Transverse colon (tissue), 4 donors: Measurements from ENCODE around the gene SMIM12. TPM values are rescaled to one million over a fixed set of nuclear protein-coding genes. Genes with fewer than 3 reads are reported as not detected.

Experiments used
- DNase-seq: peaks from one replicate; pipeline ENCODE4 v3.0.0-alpha.2; 2019
- H3K27ac ChIP-seq, 4 donors: fragments of 200-600 bp; sonication (generic); 2 replicates each; pipeline ENCODE4 v1.5.1; 2016 to 2018; ENCODE audit warnings: inconsistent platforms in 4 of 4
- H3K27me3 ChIP-seq: fragments of 200-600 bp; sonication (generic); 2 replicates; pipeline ENCODE4 v1.5.1; 2017; ENCODE audit warnings: inconsistent platforms
- H3K36me3 ChIP-seq, 4 donors: fragments of 200-600 bp; sonication (generic); 2 replicates each; pipeline ENCODE4 v1.5.1; 2017 to 2019; ENCODE audit warnings: inconsistent platforms in 4 of 4
- H3K4me1 ChIP-seq, 4 donors: fragments of 200-600 bp; sonication (generic); 2 replicates each; pipeline ENCODE4 v1.5.1; 2017 to 2020; ENCODE audit warnings: inconsistent platforms in 4 of 4
- H3K4me3 ChIP-seq, 4 donors: fragments of 200-600 bp; sonication (generic); 1 replicate in 1 of 4; 2 replicates in 3 of 4; pipeline versions ENCODE4 v1.5.1 to v1.6.1; 2017 to 2019; ENCODE audit warnings: inconsistent platforms in 4 of 4
- H3K9me3 ChIP-seq, 2 donors: fragments of 200-600 bp; sonication (generic); 2 replicates each; pipeline ENCODE4 v1.5.1; 2017 to 2019; ENCODE audit warnings: inconsistent platforms in 2 of 2
- EP300 ChIP-seq: sonication (generic); formaldehyde crosslinking; IDR thresholded peaks from one replicate; pipeline ENCODE4 v1.6.1; 2017; ENCODE audit warnings: antibody characterized with exemption, low read depth
- POLR2A ChIP-seq: fragments of 450-650 bp; IDR thresholded peaks from one replicate; pipeline ENCODE4 v1.6.1; 2016; ENCODE audit warnings: antibody characterized with exemption, mild to moderate bottlenecking, moderate library complexity
- POLR2AphosphoS5 ChIP-seq, 3 donors: sonication (generic); formaldehyde crosslinking; IDR thresholded peaks; one replicate each; pipeline ENCODE4 v1.6.1; 2016; ENCODE audit warnings: antibody characterized with exemption in 3 of 3
- WGBS, 2 donors: methylation state at CpG; one replicate each; pipeline ENCODE4 v1.1.5; 2018; ENCODE audit warnings: low coverage in 1 of 2; 5-methylcytosine and 5-hydroxymethylcytosine counted together
- in situ Hi-C, 4 donors: fragments of 200-750 bp; cut with MboI; loops; one replicate each; pipeline versions ENCODE4 v1.15.0 to v1.15.1; 2017; ENCODE audit warnings: low sequenced_read_pairs in 3 of 4, low pct_ligation_motif_present in 1 of 4, low pct_unique_long_range_greater_than_20kb in 1 of 4
- intact Hi-C: fragments of 100-400 bp; cut with DNase I; formaldehyde crosslinking; loops from one replicate; pipeline ENCODE4 v1.15.1; 2023; ENCODE audit warnings: low total_unique reads
- total RNA-seq, 4 donors: library from RNA; depleted of rRNA; stranded (reverse); fragments of >200 nt; gene quantifications; one replicate each; pipeline ENCODE4 v1.1.0, GENCODE V29; 2016
- TF ChIP-seq, protein P1 (sequence below), 5 experiments: fragments of 200-600 bp in 3 of 5; fragments of 450-650 bp in 2 of 5; sonication (generic) in 3 of 5; IDR thresholded peaks; 1 replicate in 2 of 5; 2 replicates in 3 of 5; pipeline ENCODE4 v1.5.1; 2016 to 2017; ENCODE audit warnings: antibody characterized with exemption in 5 of 5, inconsistent platforms in 3 of 5, mild to moderate bottlenecking in 2 of 5, moderate library complexity in 1 of 5

Gene SMIM12
- total RNA-seq, 4 donors from 2014 or later: 14.2 to 42.2 (median 31.5) TPM

DNA sequence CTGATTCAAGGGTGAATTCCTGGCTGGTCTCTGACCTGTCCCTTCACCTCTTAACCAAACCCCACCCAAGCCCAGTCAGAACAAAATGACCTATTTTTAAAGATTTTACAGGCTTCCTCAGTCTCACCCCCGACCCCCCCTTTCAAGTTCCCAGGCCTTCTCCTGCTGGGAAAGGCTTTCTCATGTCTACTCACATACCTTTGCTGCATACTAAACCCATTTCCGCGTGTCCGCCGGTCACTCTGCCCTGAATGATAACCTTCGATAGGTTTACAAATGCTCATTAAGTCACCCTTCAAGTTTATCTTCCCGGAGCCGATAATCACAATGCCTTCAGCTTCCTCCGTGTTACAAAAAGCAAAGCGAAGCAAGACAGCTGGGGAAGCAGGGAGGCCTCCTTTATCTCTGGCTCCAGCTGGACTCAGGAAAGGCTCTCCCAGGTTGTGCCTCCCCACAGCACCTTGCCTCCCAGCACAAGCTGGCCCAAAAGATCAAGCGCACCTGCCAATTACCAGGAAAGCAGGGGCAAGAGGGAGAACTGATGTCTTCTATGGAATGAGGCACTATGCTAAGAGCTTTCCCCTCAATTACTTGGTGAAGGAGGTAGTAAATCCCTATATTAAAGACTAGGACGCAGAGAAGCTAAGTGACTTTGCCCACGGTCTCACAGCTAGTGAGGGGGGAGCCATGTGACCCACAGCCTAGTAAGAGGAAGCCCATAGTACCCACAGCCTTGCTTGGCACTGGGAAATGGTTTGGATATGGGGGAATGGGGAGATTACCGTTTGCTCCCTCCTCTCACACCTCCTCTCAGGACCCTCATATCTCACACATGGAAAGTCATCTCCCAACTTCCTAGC lies 15.9 kb downstream of the SMIM12 start:
- in situ Hi-C loops: no loop called here
- intact Hi-C loops: no loop called here
- 76 to 86% methylated on average over 11 to 14 of the region's 14 CpGs for WGBS, 2 donors
- no peak for DNase-seq
- H3K9me3 ChIP-seq: no peaks in the 10 kb centered on the region
- TF ChIP-seq EP300 (no peak), POLR2AphosphoS5 (IDR thresholded peaks at IDR 0.05) (no peak), POLR2A (no peak)
- TF ChIP-seq, protein P1, sequence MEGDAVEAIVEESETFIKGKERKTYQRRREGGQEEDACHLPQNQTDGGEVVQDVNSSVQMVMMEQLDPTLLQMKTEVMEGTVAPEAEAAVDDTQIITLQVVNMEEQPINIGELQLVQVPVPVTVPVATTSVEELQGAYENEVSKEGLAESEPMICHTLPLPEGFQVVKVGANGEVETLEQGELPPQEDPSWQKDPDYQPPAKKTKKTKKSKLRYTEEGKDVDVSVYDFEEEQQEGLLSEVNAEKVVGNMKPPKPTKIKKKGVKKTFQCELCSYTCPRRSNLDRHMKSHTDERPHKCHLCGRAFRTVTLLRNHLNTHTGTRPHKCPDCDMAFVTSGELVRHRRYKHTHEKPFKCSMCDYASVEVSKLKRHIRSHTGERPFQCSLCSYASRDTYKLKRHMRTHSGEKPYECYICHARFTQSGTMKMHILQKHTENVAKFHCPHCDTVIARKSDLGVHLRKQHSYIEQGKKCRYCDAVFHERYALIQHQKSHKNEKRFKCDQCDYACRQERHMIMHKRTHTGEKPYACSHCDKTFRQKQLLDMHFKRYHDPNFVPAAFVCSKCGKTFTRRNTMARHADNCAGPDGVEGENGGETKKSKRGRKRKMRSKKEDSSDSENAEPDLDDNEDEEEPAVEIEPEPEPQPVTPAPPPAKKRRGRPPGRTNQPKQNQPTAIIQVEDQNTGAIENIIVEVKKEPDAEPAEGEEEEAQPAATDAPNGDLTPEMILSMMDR (IDR thresholded peaks at IDR 0.05): no peak
- no peak overlapping the region for H3K4me3 ChIP-seq
- no peaks in the 10 kb centered on the region for H3K27me3 ChIP-seq
- H3K4me1 ChIP-seq: no peaks in the 10 kb centered on the region
- no peaks in the 10 kb centered on the region for H3K36me3 ChIP-seq
- H3K27ac ChIP-seq: peak overlapping the region in 1 of 4 donors; percentile 11

DNA sequence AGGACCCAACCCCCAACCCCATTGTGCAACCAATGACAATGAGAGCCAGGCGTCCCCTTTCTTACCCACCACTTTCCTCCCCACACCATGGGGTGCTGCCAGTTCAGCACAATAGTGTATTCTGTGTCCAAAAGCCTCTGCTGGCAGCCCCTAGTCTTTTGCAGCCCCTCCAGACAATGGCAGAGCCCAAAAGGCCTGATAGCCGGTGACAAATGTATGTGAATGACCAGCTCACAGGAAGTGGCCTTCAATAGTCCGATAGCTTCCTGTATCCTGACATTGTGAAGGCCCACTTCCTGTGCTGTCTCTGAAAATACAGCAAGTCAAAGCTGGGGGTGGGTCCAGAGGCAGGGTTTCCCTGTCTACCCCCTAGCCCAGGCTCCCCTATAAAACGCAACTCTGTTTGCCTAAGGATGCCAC lies 16.6 kb downstream of the SMIM12 start:
- Histone ChIP-seq H3K27me3 (no peaks in the 10 kb centered on the region), H3K36me3 (no peaks in the 10 kb centered on the region), H3K4me3 (no peak overlapping the region), H3K4me1 (no peaks in the 10 kb centered on the region), H3K27ac (peak overlapping the region in 1 of 4 donors; percentile 11), H3K9me3 (no peaks in the 10 kb centered on the region)
- WGBS, 2 donors: 74% methylated on average over 4 of the region's 4 CpGs; no CpG with 5 or more reads in 1 of the 2 donors
- DNase-seq: no peak
- intact Hi-C loops: no loop called here
- TF ChIP-seq EP300 (no peak), POLR2A (no peak), POLR2AphosphoS5 (IDR thresholded peaks at IDR 0.05) (no peak)
- TF ChIP-seq, protein P1 (IDR thresholded peaks at IDR 0.05): no peak
- in situ Hi-C loops: no loop called here

DNA sequence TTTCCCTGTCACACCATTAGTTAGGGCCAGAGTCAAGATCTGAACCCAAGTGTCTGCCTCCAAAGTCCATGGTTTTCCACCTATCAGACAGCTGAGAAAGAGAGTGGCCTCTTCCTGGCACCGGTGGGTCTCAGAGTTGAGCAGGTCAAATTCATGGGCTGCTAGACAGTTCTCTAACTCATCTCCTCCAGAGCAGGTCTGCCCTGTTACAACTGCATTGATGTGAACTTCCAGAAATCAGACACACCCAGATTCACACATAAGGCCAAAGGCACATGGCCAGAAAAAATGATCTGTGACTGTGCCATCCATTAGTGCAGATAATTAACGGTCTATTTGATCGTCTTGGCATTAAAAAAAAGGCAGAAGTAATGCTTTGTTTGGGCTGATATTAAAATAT lies 17.5 kb downstream of the SMIM12 start:
- no peaks in the 10 kb centered on the region for H3K27me3 ChIP-seq
- H3K27ac ChIP-seq: no peak overlapping the region
- intact Hi-C loops (no loop called here), in situ Hi-C loops (no loop called here)
- no peaks in the 10 kb centered on the region for H3K4me1 ChIP-seq
- TF ChIP-seq POLR2AphosphoS5 (IDR thresholded peaks at IDR 0.05) (no peak), POLR2A (no peak), EP300 (no peak)
- TF ChIP-seq, protein P1 (IDR thresholded peaks at IDR 0.05): no peak
- DNase-seq: no peak
- no peak overlapping the region for H3K4me3 ChIP-seq
- H3K36me3 ChIP-seq: no peaks in the 10 kb centered on the region
- no peaks in the 10 kb centered on the region for H3K9me3 ChIP-seq
- WGBS, 2 donors: 80 to 89% methylated on average over 2 to 3 of the region's 3 CpGs

DNA sequence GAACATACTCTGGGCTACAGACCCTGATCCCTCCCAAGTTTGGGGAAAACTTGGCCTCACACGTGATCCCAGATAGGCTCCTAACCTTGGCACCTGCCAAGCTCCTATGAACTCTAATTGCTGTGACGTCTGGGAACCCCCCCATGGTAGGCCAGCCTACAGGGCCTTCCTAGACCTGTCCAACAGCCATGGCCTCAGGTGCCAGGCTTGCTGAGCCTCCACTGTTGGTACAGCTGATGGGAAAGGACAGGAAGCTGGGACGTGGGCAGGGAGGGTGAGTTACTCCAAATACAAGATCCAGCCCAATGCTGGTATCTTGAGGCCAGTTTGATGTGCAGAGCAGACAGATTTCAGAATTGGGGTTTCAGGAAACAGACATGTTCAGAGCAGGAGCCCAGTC lies 19.1 kb downstream of the SMIM12 start:
- in situ Hi-C loops (no loop called here), intact Hi-C loops (no loop called here)
- no peak overlapping the region for H3K4me3 ChIP-seq
- WGBS, 2 donors: 80 to 91% methylated on average over 1 to 3 of the region's 3 CpGs
- no peaks in the 10 kb centered on the region for H3K4me1 ChIP-seq
- no peaks in the 10 kb centered on the region for H3K27me3 ChIP-seq
- DNase-seq: no peak
- no peaks in the 10 kb centered on the region for H3K36me3 ChIP-seq
- H3K9me3 ChIP-seq: no peaks in the 10 kb centered on the region
- no peak overlapping the region for H3K27ac ChIP-seq
- no peak for TF ChIP-seq POLR2AphosphoS5 (IDR thresholded peaks at IDR 0.05)
- no peak for TF ChIP-seq EP300
- no peak for TF ChIP-seq POLR2A
- TF ChIP-seq, protein P1 (IDR thresholded peaks at IDR 0.05): no peak
